IPS DF 6.9 (cell line): ENCODE data around the gene SPRR1A.

Experiments used
- DNase-seq: peaks from one replicate; pipeline ENCODE4 v3.0.0-alpha.2; 2013; ENCODE audit warnings: low read depth, low spot score
- H3K27ac ChIP-seq: one replicate; pipeline ENCODE4 v1.5.1; 2013; ENCODE audit warnings: low read length, control low read depth
- H3K27me3 ChIP-seq: 2 replicates; pipeline ENCODE4 v1.6.1; 2013; ENCODE audit warnings: mild to moderate bottlenecking, low read length; ENCODE audit not compliant: control insufficient read depth, insufficient read depth
- H3K36me3 ChIP-seq: 2 replicates; pipeline ENCODE4 v1.6.1; 2013; ENCODE audit warnings: low read length; ENCODE audit not compliant: control insufficient read depth, insufficient read depth
- H3K4me1 ChIP-seq: 2 replicates; pipeline ENCODE4 v1.6.1; 2013; ENCODE audit warnings: low read length; ENCODE audit not compliant: control insufficient read depth, insufficient read depth
- H3K4me3 ChIP-seq: 2 replicates; pipeline ENCODE4 v1.5.1; 2013; ENCODE audit warnings: mild to moderate bottlenecking, low read length
- H3K9me3 ChIP-seq: 2 replicates; pipeline ENCODE4 v1.6.1; 2013; ENCODE audit warnings: low read length, inconsistent platforms; ENCODE audit not compliant: control insufficient read depth, insufficient read depth
- WGBS: extraction: QIAGEN DNeasy Blood & Tissue Kit; methylation state at CpG from one replicate; pipeline ENCODE4 v1.1.7; 2013; ENCODE audit warnings: mixed read lengths, missing lambda C conversion rate; ENCODE audit not compliant: insufficient read length, insufficient coverage; 5-methylcytosine and 5-hydroxymethylcytosine counted together

The SPRR1A gene

GRCh38 chr1:152959801-152960451 lies 24.0 kb upstream of the SPRR1A start:
- no peaks in the 10 kb centered on the region for H3K9me3 ChIP-seq
- no CpG with 5 or more reads among the region's 10 CpGs for WGBS
- DNase-seq = no peak
- H3K4me1 ChIP-seq = no peaks in the 10 kb centered on the region
- H3K36me3 ChIP-seq = no peaks in the 10 kb centered on the region
- H3K27ac ChIP-seq = no peak overlapping the region
- H3K27me3 ChIP-seq = no peaks in the 10 kb centered on the region
- no peak overlapping the region for H3K4me3 ChIP-seq

DNA sequence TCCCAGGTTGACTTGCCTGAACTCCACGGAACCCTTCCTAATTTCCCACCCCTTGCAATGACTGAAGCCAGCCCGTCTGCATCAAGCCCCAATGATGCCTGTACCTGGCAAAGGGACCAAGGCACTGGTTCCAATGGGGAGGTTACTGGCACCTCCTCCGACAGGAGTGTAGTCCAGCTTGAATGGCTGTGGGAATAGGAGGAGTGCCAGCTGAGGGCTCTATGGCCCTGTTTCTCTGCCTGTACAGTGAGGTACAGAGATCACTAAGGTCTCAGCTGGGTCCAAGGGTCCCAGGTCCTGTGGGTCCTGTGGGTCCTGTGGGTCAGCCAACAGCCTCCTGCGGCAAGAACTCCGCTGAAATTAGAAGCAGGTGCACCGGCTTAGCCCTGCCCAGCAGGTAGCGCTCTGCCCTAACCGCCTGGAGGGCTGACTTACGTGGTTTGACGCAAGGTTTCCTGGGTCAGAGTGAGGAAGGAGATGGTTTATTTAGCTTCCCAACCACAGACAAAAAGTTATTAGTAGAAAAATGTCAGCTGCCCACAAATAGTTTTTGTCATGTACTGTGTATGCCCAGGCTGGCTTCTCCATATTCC lies 23.3 kb upstream of the SPRR1A start:
- peak; percentile 29 for DNase-seq
- WGBS = no CpG with 5 or more reads among the region's 10 CpGs
- Histone ChIP-seq H3K36me3 (no peaks in the 10 kb centered on the region), H3K4me1 (no peaks in the 10 kb centered on the region), H3K27ac (no peak overlapping the region), H3K27me3 (no peaks in the 10 kb centered on the region), H3K4me3 (no peak overlapping the region), H3K9me3 (no peaks in the 10 kb centered on the region)

GRCh38 chr1:152961226-152961891 lies 22.5 kb upstream of the SPRR1A start:
- Histone ChIP-seq H3K4me1 (no peaks in the 10 kb centered on the region), H3K27me3 (no peaks in the 10 kb centered on the region), H3K36me3 (no peaks in the 10 kb centered on the region), H3K4me3 (no peak overlapping the region), H3K27ac (no peak overlapping the region), H3K9me3 (no peaks in the 10 kb centered on the region)
- WGBS = no CpG with 5 or more reads among the region's 7 CpGs
- no peak for DNase-seq

- DNase-seq = no peak
- no peaks in the 10 kb centered on the region for H3K4me1 ChIP-seq
- no CpG with 5 or more reads among the region's 2 CpGs for WGBS
- no peaks in the 10 kb centered on the region for H3K36me3 ChIP-seq
- no peak overlapping the region for H3K27ac ChIP-seq
- H3K4me3 ChIP-seq = no peak overlapping the region
- no peaks in the 10 kb centered on the region for H3K9me3 ChIP-seq
- no peaks in the 10 kb centered on the region for H3K27me3 ChIP-seq
These were observed 20.9 kb upstream of the SPRR1A start for GRCh38 chr1:152962876-152963415.

GRCh38 chr1:152964536-152964935 lies 19.3 kb upstream of the SPRR1A start:
- WGBS = no CpG with 5 or more reads among the region's 1 CpG
- no peak overlapping the region for H3K4me3 ChIP-seq
- DNase-seq = no peak
- H3K27ac ChIP-seq = no peak overlapping the region
- no peaks in the 10 kb centered on the region for H3K9me3 ChIP-seq
- no peaks in the 10 kb centered on the region for H3K27me3 ChIP-seq
- no peaks in the 10 kb centered on the region for H3K4me1 ChIP-seq
- no peaks in the 10 kb centered on the region for H3K36me3 ChIP-seq

DNA sequence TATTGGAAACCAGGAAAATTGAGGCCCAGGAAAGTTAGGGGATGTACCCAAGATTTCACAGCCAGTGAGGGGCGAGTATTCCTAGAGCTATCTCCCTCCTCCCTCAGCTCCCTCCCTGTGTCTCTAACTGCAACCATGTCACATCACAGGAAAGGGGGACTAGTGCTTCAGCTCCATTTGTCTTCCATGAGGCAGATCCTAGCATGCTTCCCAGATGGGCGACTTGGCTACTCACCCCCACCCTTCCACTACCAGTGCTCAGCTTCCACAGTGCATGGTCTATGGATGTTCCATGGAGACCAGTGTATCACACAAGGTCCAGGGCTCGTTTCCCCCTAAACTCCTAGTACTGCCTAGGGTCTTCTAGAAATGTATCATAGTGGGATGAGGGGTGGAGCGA lies 18.0 kb upstream of the SPRR1A start:
- Histone ChIP-seq H3K27me3 (no peaks in the 10 kb centered on the region), H3K4me1 (no peaks in the 10 kb centered on the region), H3K9me3 (no peaks in the 10 kb centered on the region), H3K36me3 (no peaks in the 10 kb centered on the region), H3K27ac (no peak overlapping the region), H3K4me3 (no peak overlapping the region)
- WGBS = no CpG with 5 or more reads among the region's 4 CpGs
- no peak for DNase-seq

- no peaks in the 10 kb centered on the region for H3K27me3 ChIP-seq
- H3K27ac ChIP-seq = no peak overlapping the region
- no CpG with 5 or more reads among the region's 7 CpGs for WGBS
- no peak overlapping the region for H3K4me3 ChIP-seq
- H3K9me3 ChIP-seq = no peaks in the 10 kb centered on the region
- DNase-seq = no peak
- no peaks in the 10 kb centered on the region for H3K36me3 ChIP-seq
- no peaks in the 10 kb centered on the region for H3K4me1 ChIP-seq
These were observed 16.7 kb upstream of the SPRR1A start for GRCh38 chr1:152967201-152967600.

GRCh38 chr1:152968248-152968647 lies 15.6 kb upstream of the SPRR1A start:
- Histone ChIP-seq H3K27ac (no peak overlapping the region), H3K4me1 (no peaks in the 10 kb centered on the region), H3K27me3 (no peaks in the 10 kb centered on the region), H3K4me3 (no peak overlapping the region), H3K36me3 (no peaks in the 10 kb centered on the region), H3K9me3 (no peaks in the 10 kb centered on the region)
- DNase-seq = no peak
- WGBS = no CpG with 5 or more reads among the region's 2 CpGs

DNA sequence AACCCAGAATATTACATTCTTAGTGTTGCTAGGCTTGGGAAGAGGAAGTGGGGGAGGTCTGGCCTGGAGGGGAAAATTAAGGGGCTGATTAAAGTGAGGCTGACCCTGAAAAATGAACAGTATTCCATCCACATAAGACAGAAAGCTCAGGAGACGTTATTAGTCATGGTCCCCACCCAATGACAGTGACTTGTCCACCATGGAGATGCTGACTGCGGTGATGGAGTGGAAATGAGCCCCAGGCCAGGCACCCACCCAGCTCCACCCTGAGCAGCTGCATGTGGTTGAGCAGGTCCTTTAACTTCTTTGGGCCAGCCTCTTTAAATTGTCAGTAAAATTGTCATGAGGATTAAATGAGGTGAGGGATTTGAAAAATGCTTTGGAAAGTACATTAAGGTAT lies 14.8 kb upstream of the SPRR1A start:
- WGBS = no CpG with 5 or more reads among the region's 2 CpGs
- no peak overlapping the region for H3K27ac ChIP-seq
- H3K27me3 ChIP-seq = no peaks in the 10 kb centered on the region
- H3K36me3 ChIP-seq = no peaks in the 10 kb centered on the region
- DNase-seq = no peak
- H3K4me1 ChIP-seq = no peaks in the 10 kb centered on the region
- H3K4me3 ChIP-seq = no peak overlapping the region
- H3K9me3 ChIP-seq = no peaks in the 10 kb centered on the region

GRCh38 chr1:152970495-152970894 lies 13.4 kb upstream of the SPRR1A start, which contains the start of gene SPRR4:
TSS of gene SPRR4 (plus strand) at chr1:152970648. CDS start at chr1:152971891, 1,243 bp downstream.
- DNase-seq = no peak
- no peaks in the 10 kb centered on the region for H3K9me3 ChIP-seq
- H3K4me1 ChIP-seq = no peaks in the 10 kb centered on the region
- no peak within 1 kb of the TSS for H3K4me3 ChIP-seq
- no CpG with 5 or more reads among the region's 6 CpGs for WGBS
- H3K27ac ChIP-seq = no peak within 1 kb of the TSS
- no peaks in the 10 kb centered on the region for H3K27me3 ChIP-seq
- no peaks in the 10 kb centered on the region for H3K36me3 ChIP-seq
